ENCODE results near the gene NANOS1. TPM values are rescaled to one million over a fixed set of nuclear protein-coding genes. Genes with fewer than 3 reads are reported as not detected.

NANOS1 gene
- total and polyA plus RNA-seq, 7 donors: 0.69 to 4.7 (median 3.9) TPM; not detected in 2

Small RNA genes lying within 50 kb of the gene (small RNA-seq; reads per million reads assigned to genes)
- gene RF00413: 0 reads per million in 3 donors
- gene SNORA19: 0 reads per million in 3 donors

Other genes starting within 250 kb of the NANOS1 start
- gene EIF3A, start 51.1 kb downstream of the NANOS1 start, total RNA-seq: 100 to 1,000 TPM in 3 of 4 donors, 10 to 100 TPM in 1; 98.4 to 135 (median 110) TPM
- gene EIF3A, start 51.1 kb downstream of the NANOS1 start, polyA plus RNA-seq: 10 to 100 TPM; 27.5 to 71.0 (median 33.0) TPM
- 10 to 100 TPM; 35.0 to 51.3 (median 39.3) TPM for gene DENND10, start 74.4 kb downstream of the NANOS1 start, total RNA-seq
- 10 to 100 TPM; 25.8 to 44.6 (median 43.2) TPM for gene DENND10, start 74.4 kb downstream of the NANOS1 start, polyA plus RNA-seq
- gene SFXN4, start 136.0 kb downstream of the NANOS1 start, total RNA-seq: 10 to 100 TPM; 16.8 to 26.5 (median 19.6) TPM
- 10 to 100 TPM; 14.8 to 48.3 (median 22.2) TPM for gene SFXN4, start 136.0 kb downstream of the NANOS1 start, polyA plus RNA-seq
- 100 to 1,000 TPM; 155 to 247 (median 169) TPM for gene PRDX3, start 149.1 kb downstream of the NANOS1 start, total RNA-seq
- 100 to 1,000 TPM; 133 to 267 (median 172) TPM for gene PRDX3, start 149.1 kb downstream of the NANOS1 start, polyA plus RNA-seq
- 10 to 100 TPM; 19.8 to 32.4 (median 22.2) TPM for gene GRK5, start 177.9 kb downstream of the NANOS1 start, total RNA-seq
- gene GRK5, start 177.9 kb downstream of the NANOS1 start, polyA plus RNA-seq: 10 to 100 TPM in 2 of 3 donors, 1 to 10 TPM in 1; 7.9 to 19.2 (median 15.5) TPM

Measured in sigmoid colon (tissue), 7 donors.